Measurements from ENCODE around the gene ZNF808.
"Not testable (repeated sequence)": the region's sequence is repeated elsewhere in the genome, so short reads cannot be mapped to it uniquely, and the experiment has no call there.

Gene ZNF808

DNA sequence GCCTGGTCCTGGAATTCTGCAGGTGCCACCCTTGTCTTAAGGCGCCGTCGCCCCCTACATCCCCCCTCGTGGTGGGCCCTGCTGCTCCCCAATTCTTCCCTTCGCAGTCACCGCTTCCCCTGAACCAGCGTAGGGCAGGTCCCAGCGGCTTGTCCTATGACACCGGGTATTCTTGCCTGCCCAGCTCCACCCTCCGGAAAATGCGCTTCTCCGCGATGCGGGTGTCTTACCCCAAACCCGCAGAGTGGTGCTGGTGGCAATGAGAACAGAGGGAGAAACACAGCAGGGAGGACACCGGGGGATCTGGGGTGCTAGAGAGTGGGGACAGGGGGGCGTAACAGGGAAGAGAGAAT lies 9.0 kb downstream of the ZNF808 start:
- H3K27ac ChIP-seq (ENCODE audit: low read length): no peak overlapping the region
- no peaks in the 10 kb centered on the region for H3K27me3 ChIP-seq (ENCODE audit: low read depth, low read length)
- no peaks in the 10 kb centered on the region for H3K9me3 ChIP-seq (ENCODE audit: control insufficient read depth in 1 of 2, low read length in 2 of 2)
- peaks cover 0 to 3% of the 10 kb centered on the region in 2 donors for H3K4me1 ChIP-seq (ENCODE audit: control insufficient read depth in 1 of 2, insufficient read depth in 2 of 2, low read length in 2 of 2)
- H3K4me3 ChIP-seq (ENCODE audit: low read depth in 1 of 2, low read length in 2 of 2): peak overlapping the region; percentile 71 to 80
- peaks cover 0 to 8% of the 10 kb centered on the region in 2 donors for H3K36me3 ChIP-seq (ENCODE audit: control insufficient read depth in 1 of 2, insufficient read depth in 2 of 2, low read length in 2 of 2)

- H3K27me3 ChIP-seq (ENCODE audit: low read depth, low read length); H3K36me3 ChIP-seq (ENCODE audit: control insufficient read depth in 1 of 2, insufficient read depth in 2 of 2, low read length in 2 of 2); H3K4me3 ChIP-seq (ENCODE audit: low read depth in 1 of 2, low read length in 2 of 2); H3K27ac ChIP-seq (ENCODE audit: low read length); H3K9me3 ChIP-seq (ENCODE audit: control insufficient read depth in 1 of 2, low read length in 2 of 2); H3K4me1 ChIP-seq (ENCODE audit: control insufficient read depth in 1 of 2, insufficient read depth in 2 of 2, low read length in 2 of 2): not testable (repeated sequence)
Observed at GRCh38 chr19:52538815-52539214, 11.3 kb downstream of the ZNF808 start.

- H3K27ac ChIP-seq (ENCODE audit: low read length); H3K9me3 ChIP-seq (ENCODE audit: control insufficient read depth in 1 of 2, low read length in 2 of 2); H3K4me3 ChIP-seq (ENCODE audit: low read depth in 1 of 2, low read length in 2 of 2); H3K4me1 ChIP-seq (ENCODE audit: control insufficient read depth in 1 of 2, insufficient read depth in 2 of 2, low read length in 2 of 2); H3K27me3 ChIP-seq (ENCODE audit: low read depth, low read length): not testable (repeated sequence)
- peaks cover 5 to 23% of the 10 kb centered on the region in 2 donors for H3K36me3 ChIP-seq (ENCODE audit: control insufficient read depth in 1 of 2, insufficient read depth in 2 of 2, low read length in 2 of 2)
Observed at GRCh38 chr19:52541176-52541575, 13.7 kb downstream of the ZNF808 start.

DNA sequence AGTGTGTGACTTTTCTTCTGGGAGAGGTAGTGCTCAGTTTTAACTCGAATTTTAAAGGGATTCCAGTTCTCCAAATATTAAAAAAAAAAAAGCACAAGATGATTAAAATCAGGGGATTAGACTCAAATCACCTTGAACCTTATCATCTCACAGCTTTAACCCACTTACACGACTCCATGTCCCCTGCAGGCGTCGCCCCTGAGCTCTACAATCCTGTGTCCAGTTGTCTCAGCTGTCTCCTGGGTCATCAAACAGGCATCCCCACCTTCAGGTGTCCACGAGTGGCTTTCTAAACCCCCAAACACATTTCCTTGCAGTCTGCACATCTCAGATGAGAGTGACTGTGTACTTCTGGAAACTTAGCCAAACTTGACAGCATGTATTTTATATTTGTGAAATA lies 14.1 kb downstream of the ZNF808 start:
- no peaks in the 10 kb centered on the region for H3K4me1 ChIP-seq (ENCODE audit: control insufficient read depth in 1 of 2, insufficient read depth in 2 of 2, low read length in 2 of 2)
- peaks cover 5 to 27% of the 10 kb centered on the region in 2 donors for H3K36me3 ChIP-seq (ENCODE audit: control insufficient read depth in 1 of 2, insufficient read depth in 2 of 2, low read length in 2 of 2)
- no peaks in the 10 kb centered on the region for H3K27me3 ChIP-seq (ENCODE audit: low read depth, low read length)
- H3K4me3 ChIP-seq (ENCODE audit: low read depth in 1 of 2, low read length in 2 of 2): no peak overlapping the region
- H3K9me3 ChIP-seq (ENCODE audit: control insufficient read depth in 1 of 2, low read length in 2 of 2): no peaks in the 10 kb centered on the region
- H3K27ac ChIP-seq (ENCODE audit: low read length): no peak overlapping the region

- H3K27ac ChIP-seq (ENCODE audit: low read length); H3K27me3 ChIP-seq (ENCODE audit: low read depth, low read length); H3K4me3 ChIP-seq (ENCODE audit: low read depth in 1 of 2, low read length in 2 of 2); H3K9me3 ChIP-seq (ENCODE audit: control insufficient read depth in 1 of 2, low read length in 2 of 2); H3K4me1 ChIP-seq (ENCODE audit: control insufficient read depth in 1 of 2, insufficient read depth in 2 of 2, low read length in 2 of 2): not testable (repeated sequence)
- peaks cover 5 to 36% of the 10 kb centered on the region in 2 donors for H3K36me3 ChIP-seq (ENCODE audit: control insufficient read depth in 1 of 2, insufficient read depth in 2 of 2, low read length in 2 of 2)
Observed at GRCh38 chr19:52542541-52542940, 15.1 kb downstream of the ZNF808 start.

GRCh38 chr19:52542984-52543664 lies 15.7 kb downstream of the ZNF808 start:
- Histone ChIP-seq H3K9me3 (ENCODE audit: control insufficient read depth in 1 of 2, low read length in 2 of 2) (no peaks in the 10 kb centered on the region), H3K27ac (ENCODE audit: low read length) (no peak overlapping the region), H3K27me3 (ENCODE audit: low read depth, low read length) (no peaks in the 10 kb centered on the region), H3K36me3 (ENCODE audit: control insufficient read depth in 1 of 2, insufficient read depth in 2 of 2, low read length in 2 of 2) (peaks cover 5 to 41% of the 10 kb centered on the region in 2 donors), H3K4me3 (ENCODE audit: low read depth in 1 of 2, low read length in 2 of 2) (no peak overlapping the region), H3K4me1 (ENCODE audit: control insufficient read depth in 1 of 2, insufficient read depth in 2 of 2, low read length in 2 of 2) (no peaks in the 10 kb centered on the region)

DNA sequence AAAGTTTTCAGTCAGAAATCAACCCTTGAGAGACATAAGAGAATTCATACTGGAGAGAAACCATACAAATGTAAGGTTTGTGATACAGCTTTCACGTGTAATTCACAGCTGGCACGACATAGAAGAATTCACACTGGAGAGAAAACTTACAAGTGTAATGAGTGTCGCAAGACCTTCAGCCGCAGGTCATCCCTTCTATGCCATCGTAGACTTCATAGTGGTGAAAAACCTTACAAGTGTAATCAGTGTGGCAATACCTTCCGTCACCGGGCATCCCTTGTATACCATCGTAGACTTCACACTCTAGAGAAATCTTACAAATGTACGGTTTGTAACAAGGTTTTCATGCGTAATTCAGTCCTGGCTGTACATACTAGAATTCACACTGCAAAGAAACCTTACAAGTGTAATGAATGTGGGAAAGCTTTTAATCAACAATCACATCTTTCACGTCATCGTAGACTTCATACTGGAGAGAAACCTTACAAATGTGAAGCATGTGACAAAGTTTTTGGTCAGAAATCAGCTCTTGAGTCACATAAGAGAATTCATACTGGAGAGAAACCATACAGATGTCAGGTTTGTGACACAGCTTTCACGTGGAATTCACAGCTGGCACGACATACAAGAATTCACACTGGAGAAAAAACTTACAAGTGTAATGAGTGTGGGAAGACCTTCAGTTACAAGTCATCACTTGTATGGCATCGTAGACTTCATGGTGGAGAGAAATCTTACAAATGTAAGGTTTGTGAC lies 26.9 kb downstream of the ZNF808 start:
- H3K4me1 ChIP-seq (ENCODE audit: control insufficient read depth in 1 of 2, insufficient read depth in 2 of 2, low read length in 2 of 2): no peaks in the 10 kb centered on the region
- peak overlapping the region; percentile 12 to 45 for H3K4me3 ChIP-seq (ENCODE audit: low read depth in 1 of 2, low read length in 2 of 2)
- no peaks in the 10 kb centered on the region for H3K27me3 ChIP-seq (ENCODE audit: low read depth, low read length)
- peaks cover 34 to 80% of the 10 kb centered on the region in 2 donors for H3K36me3 ChIP-seq (ENCODE audit: control insufficient read depth in 1 of 2, insufficient read depth in 2 of 2, low read length in 2 of 2)
- H3K27ac ChIP-seq (ENCODE audit: low read length): no peak overlapping the region
- peaks cover 33% of the 10 kb centered on the region in 2 donors for H3K9me3 ChIP-seq (ENCODE audit: control insufficient read depth in 1 of 2, low read length in 2 of 2)

GRCh38 chr19:52557231-52557995 lies 29.9 kb downstream of the ZNF808 start:
- Histone ChIP-seq H3K36me3 (ENCODE audit: control insufficient read depth in 1 of 2, insufficient read depth in 2 of 2, low read length in 2 of 2) (peaks cover 28 to 74% of the 10 kb centered on the region in 2 donors), H3K4me3 (ENCODE audit: low read depth in 1 of 2, low read length in 2 of 2) (no peak overlapping the region), H3K4me1 (ENCODE audit: control insufficient read depth in 1 of 2, insufficient read depth in 2 of 2, low read length in 2 of 2) (no peaks in the 10 kb centered on the region), H3K27me3 (ENCODE audit: low read depth, low read length) (no peaks in the 10 kb centered on the region), H3K27ac (ENCODE audit: low read length) (no peak overlapping the region), H3K9me3 (ENCODE audit: control insufficient read depth in 1 of 2, low read length in 2 of 2) (peaks cover 36% of the 10 kb centered on the region in 2 donors)

- not testable (repeated sequence) for H3K4me1 ChIP-seq (ENCODE audit: control insufficient read depth in 1 of 2, insufficient read depth in 2 of 2, low read length in 2 of 2); H3K27me3 ChIP-seq (ENCODE audit: low read depth, low read length); H3K4me3 ChIP-seq (ENCODE audit: low read depth in 1 of 2, low read length in 2 of 2); H3K27ac ChIP-seq (ENCODE audit: low read length)
- Histone ChIP-seq H3K36me3 (ENCODE audit: control insufficient read depth in 1 of 2, insufficient read depth in 2 of 2, low read length in 2 of 2) (peaks cover 16 to 63% of the 10 kb centered on the region in 2 donors), H3K9me3 (ENCODE audit: control insufficient read depth in 1 of 2, low read length in 2 of 2) (peaks cover 26 to 31% of the 10 kb centered on the region in 2 donors)
Observed at GRCh38 chr19:52558732-52559445, 31.4 kb downstream of the ZNF808 start.

DNA sequence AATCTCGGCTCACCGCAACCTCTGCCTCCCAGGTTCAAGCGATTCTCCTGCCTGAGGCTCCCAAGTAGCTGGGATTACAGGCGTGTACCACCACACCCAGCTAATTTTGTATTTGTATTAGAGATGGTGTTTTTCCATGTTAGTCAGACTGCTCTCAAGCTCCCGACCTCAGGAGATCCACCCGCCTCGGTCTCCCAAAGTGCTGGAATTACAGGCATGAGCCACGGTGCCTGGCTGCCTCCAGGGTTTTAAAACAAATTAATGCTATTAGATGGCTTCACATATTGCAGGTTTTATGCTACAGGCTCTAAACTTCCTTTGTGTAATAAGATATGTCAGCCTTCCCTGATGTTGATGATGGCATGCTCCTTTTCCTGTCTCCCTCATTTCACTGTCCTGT lies 34.1 kb downstream of the ZNF808 start:
- peak overlapping the region in 1 of 2 donors; percentile 21 for H3K4me3 ChIP-seq (ENCODE audit: low read depth in 1 of 2, low read length in 2 of 2)
- H3K27ac ChIP-seq (ENCODE audit: low read length); H3K4me1 ChIP-seq (ENCODE audit: control insufficient read depth in 1 of 2, insufficient read depth in 2 of 2, low read length in 2 of 2); H3K27me3 ChIP-seq (ENCODE audit: low read depth, low read length): not testable (repeated sequence)
- peaks cover 5 to 44% of the 10 kb centered on the region in 2 donors for H3K36me3 ChIP-seq (ENCODE audit: control insufficient read depth in 1 of 2, insufficient read depth in 2 of 2, low read length in 2 of 2)
- H3K9me3 ChIP-seq (ENCODE audit: control insufficient read depth in 1 of 2, low read length in 2 of 2): peaks cover 10 to 14% of the 10 kb centered on the region in 2 donors

DNA sequence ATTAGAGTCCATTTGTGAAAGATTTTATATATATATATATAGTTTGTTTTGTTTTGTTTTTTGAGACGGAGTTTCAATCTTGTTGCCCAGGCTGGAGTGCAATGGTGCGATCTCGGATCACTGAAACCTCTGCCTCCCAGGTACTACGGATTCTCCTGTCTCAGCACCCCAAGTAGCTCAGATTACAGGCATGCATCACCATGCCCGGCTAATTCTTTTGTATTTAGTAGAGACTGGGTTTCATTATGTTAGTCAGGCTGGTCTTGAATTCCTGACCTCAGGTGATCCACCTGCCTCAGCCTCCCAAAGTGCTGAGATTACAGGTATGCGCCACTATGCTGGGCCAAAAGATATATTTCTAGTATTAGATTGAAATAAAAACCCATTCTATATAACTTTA lies 38.7 kb downstream of the ZNF808 start:
- Histone ChIP-seq H3K27ac (ENCODE audit: low read length) (no peak overlapping the region), H3K9me3 (ENCODE audit: control insufficient read depth in 1 of 2, low read length in 2 of 2) (peaks cover 0 to 7% of the 10 kb centered on the region in 2 donors), H3K4me3 (ENCODE audit: low read depth in 1 of 2, low read length in 2 of 2) (no peak overlapping the region), H3K36me3 (ENCODE audit: control insufficient read depth in 1 of 2, insufficient read depth in 2 of 2, low read length in 2 of 2) (peaks cover 0 to 17% of the 10 kb centered on the region in 2 donors), H3K4me1 (ENCODE audit: control insufficient read depth in 1 of 2, insufficient read depth in 2 of 2, low read length in 2 of 2) (peaks cover 0 to 13% of the 10 kb centered on the region in 2 donors), H3K27me3 (ENCODE audit: low read depth, low read length) (no peaks in the 10 kb centered on the region)
